Midbrain (tissue), 1 donor: Measurements from ENCODE around the gene SYNRG.

ENCODE experiments used
- DNase-seq: peaks from one replicate; lab custom pipeline; 2025; lab: John Stamatoyannopoulos, UW

SYNRG gene

DNA sequence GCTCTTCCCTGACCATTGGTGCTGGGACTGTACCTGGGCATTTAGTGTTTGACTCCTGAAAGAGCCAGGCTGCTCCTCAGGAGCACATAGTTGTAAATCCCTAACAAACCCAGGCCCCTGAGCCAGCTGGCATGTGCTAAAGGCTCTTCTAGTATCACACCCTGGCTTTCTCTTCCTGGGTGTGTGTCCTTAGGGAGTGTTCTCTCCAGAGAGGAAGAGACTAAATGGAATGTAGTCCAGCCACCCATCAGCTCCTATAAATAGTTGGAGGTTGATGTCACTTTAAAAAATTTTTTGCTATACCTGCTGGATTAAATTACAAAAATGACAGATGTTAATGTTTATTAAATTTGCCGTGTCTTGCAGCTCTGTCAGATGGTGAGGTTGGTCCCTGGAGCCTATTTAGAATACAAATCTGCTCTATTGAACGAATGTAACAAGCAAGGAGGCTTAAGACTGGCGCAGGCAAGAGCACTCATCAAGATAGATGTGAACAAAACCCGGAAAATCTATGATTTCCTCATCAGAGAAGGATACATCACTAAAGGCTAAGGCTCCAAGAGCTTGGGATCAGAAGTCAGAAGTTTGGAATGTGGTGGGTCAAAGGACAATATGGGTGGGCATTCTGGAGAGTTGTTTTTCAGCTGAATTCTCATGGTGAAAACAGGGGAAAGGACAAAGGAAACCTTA is 132.6 kb downstream of the SYNRG start:
- DNase-seq, result no peak

GRCh38 chr17:37475731-37476420 is 133.3 kb downstream of the SYNRG start:
- DNase-seq, result no peak

- no peak for DNase-seq
These were observed 139.0 kb downstream of the SYNRG start for GRCh38 chr17:37470181-37470580.

- DNase-seq, result no peak
These were observed 142.7 kb downstream of the SYNRG start for GRCh38 chr17:37466471-37466870.

- DNase-seq, result no peak
These were observed 144.1 kb downstream of the SYNRG start for GRCh38 chr17:37465069-37465616.
